Activated T-helper 1 cell treated with Interleukin-2 at 50 U/mL for 16 hours (primary cell): ENCODE data around the gene CABLES1.
"Not testable (repeated sequence)": the region's sequence is repeated elsewhere in the genome, so short reads cannot be mapped to it uniquely, and the experiment has no call there.

ENCODE experiments used
- DNase-seq: peaks from one replicate; pipeline ENCODE4 v3.0.0-alpha.2; 2020; ENCODE audit warnings: low read depth

CABLES1 gene

GRCh38 chr18:23266717-23267446 is 131.6 kb downstream of the CABLES1 start:
- DNase-seq: no peak

- no peak for DNase-seq
These were observed 132.1 kb downstream of the CABLES1 start for GRCh38 chr18:23267447-23267776.

DNA sequence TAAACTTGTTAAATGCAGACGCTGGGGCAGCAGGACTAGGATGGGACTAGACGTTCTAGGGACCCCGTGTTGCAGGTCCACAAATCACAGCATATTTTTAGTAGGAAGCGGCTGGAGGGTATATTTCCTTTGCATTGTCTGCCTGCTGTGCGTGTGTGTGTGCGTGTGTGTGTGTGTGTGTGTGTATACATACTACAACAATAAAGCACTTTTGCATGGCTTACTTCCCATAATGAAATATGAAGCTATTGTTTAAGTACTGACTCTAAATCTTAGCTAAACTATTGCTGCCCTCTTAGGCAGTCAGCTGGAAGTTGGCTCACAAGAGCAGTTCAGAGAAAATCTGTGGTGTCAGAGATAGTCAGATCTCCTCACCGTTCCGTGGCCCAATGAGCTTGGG is 133.4 kb downstream of the CABLES1 start:
- no peak for DNase-seq

- not testable (repeated sequence) for DNase-seq
These were observed 133.8 kb downstream of the CABLES1 start for GRCh38 chr18:23269068-23269467.

GRCh38 chr18:23269928-23270327 is 134.6 kb downstream of the CABLES1 start:
- DNase-seq: no peak

DNA sequence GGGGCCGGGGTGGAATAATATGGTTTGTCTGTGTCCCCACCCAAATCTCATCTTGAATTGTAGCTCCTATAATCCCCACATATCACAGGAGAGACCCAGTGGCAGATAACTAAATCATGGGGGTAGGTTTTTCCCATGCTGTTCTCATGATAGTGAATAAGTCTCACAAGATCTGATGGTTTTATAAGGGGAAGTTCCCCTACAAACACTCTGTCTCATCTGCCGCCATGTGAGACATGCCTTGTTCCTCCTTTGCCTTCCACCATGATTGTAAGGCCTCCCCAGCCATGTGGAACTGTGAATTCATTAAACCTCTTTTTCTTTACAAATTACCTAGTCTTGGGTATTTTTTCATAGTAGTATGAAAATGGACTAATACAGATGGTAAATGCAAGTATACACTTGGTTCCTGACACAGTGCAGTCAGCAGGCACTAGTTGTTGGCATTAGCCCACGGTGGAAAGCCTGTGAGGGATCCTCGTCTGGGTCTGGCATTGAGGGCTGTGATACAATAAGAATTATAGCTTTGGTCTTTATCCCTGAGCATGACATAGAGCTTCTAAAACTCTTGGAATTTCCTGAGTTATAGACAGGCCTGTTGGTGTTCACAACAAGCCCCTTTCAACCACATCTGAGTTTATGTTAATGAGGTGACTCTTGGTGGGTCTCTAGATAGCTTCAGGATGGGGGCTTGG is 135.8 kb downstream of the CABLES1 start:
- DNase-seq: no peak

DNA sequence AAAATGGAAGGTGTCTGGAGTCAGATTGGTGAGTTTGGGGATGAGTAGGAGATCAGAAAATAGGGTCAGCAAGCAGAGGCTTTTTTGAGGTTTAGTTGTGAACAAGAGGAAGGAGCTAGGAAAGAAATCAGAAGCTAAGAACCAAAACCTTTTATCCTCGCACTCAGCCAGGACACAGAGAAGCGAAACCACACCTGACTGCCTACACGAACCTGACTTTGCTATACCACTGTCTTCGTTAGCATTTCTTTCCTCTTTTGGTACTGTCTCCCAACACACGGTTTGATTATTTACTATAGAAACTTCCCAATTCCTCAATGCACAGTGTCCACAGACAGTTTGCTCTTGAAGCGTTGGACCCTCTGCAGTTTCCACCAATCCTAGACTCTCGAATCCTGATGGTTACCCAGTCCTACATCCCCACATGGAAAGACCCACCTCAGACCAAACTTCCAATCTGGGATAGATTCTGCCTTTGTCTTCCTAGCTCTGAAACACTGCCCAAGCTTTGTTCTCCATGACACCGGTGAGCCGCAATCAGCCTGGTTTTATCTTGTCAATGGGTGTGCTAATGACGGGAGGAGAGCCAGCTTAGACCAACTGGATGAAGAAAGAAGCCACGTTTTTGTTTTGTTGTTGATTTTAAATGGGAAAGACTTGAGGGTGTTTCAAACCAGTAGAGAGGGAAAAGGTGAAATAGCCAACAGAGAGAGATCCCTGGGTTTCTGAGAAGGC is 137.4 kb downstream of the CABLES1 start:
- DNase-seq: no peak

DNA sequence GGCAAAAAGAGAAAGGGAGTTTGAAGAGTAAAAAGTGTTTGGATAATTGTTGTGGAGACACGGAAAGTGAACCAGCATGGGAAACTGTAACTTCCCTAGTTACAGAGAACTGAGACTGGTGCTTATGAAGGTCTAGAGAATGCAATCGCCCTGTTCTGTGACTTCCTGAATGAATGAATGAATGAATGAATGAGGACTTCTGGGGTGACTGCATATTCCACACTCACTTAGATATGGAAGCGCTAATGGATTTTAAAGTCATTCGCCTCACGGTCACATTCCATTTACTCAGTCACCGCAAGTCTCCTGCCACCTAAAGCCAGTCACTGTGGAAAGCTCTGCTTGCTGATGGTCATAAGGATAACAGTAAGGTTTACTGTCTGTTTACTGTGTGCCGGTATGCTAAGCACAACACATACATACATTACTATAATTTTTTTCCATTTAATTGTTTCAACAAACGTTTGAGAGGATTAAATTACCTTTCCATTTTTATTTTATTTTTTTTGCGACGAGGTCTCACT is 138.2 kb downstream of the CABLES1 start:
- DNase-seq: no peak

GRCh38 chr18:23274638-23275482 is 139.6 kb downstream of the CABLES1 start:
- no peak for DNase-seq

DNA sequence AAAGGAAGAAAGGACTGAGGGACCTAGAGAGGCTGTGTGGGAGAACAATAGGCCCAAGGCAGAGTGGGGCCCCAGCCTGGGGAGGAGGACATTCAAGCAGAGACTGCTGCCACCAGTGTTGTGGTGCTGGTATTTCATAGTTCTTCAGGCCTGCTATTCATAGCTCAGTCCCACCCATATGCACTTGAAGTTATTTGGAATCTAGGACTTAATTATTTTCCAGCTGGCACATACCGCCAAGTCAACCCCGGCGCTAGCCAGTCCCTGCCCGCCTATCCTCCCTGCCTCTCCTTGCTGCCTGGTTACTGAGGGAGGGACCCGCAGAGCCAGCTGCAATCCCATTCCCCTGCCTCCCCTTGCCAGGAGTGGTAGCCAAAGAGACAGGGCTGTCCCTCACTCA is 141.2 kb downstream of the CABLES1 start:
- DNase-seq: no peak

GRCh38 chr18:23277399-23277798 is 142.1 kb downstream of the CABLES1 start:
- no peak for DNase-seq

DNA sequence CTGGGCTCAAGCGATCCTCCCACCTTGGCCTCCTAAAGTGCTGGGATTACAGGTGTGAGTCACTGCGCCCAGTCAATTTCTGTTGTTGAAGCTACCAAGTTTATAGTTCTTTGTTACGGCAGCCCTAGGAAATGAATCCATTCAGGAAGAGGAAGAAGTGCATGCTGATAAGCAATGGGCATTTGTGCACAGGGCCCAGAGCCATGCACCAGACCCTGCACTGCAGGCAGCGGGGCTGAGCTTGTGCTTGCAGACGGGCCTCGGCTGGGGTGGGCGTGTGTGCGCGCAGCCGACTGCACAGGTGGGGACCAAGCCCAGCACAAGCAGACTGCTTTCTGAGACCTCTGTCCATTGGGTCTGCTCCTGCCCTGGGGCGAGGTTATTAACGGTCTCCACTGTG is 144.6 kb downstream of the CABLES1 start:
- no peak for DNase-seq

DNA sequence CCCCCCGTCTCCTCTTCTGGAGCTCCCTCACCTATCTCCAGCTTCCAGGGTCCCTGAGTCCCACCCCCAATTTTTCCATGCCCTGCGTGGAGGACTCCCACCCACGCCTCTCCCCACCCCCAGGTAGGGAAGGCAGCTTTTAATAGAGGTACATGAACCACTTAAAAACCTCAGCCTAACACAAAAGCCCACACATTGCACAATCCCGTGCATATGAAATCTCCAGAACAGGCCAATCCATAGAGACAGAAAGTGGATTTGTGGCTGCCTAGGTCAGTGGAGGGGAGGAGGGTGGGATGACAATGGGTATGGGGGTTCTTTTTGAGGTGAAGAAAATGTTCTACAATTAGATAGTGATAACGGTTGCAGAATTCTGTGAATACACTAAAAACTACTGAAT is 145.6 kb downstream of the CABLES1 start:
- no peak for DNase-seq

DNA sequence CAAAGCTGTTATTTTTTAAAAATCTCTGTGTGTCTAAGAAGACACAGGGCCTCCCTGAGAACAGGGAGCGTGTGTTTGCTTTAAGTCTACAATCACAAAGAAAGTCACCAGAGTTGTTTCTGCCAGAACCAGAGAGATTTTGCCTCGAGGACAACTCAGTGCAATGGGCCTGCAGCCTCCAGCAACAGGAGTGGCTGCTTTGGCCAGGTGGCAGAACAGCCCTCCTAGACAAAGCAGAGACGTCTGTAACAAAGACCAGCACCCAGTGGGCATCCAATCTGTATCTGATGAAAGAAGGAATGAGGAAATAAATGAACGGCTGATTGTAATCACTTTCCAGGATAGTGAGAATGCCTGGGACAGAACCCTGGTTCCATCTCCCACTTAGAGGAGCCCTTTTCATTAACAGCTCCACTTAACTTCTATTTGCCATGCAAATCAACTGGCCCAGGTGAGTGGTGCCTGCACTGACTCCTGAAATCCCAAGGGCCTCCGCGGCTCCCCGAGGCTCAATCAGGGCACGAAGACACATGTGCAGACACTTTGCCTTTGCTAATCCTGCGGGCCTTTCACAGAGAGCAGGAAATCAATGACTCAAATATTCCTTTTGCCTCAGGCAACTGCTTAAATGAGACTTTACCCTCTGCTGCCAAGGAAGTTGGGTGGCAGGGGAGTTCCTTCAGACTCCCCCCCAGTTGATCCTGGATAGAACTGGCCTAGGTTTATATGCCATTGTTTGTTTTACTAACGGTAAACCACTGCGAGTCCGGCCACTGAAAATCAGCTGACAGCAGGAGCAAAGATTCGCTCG is 146.5 kb downstream of the CABLES1 start:
- no peak for DNase-seq

DNA sequence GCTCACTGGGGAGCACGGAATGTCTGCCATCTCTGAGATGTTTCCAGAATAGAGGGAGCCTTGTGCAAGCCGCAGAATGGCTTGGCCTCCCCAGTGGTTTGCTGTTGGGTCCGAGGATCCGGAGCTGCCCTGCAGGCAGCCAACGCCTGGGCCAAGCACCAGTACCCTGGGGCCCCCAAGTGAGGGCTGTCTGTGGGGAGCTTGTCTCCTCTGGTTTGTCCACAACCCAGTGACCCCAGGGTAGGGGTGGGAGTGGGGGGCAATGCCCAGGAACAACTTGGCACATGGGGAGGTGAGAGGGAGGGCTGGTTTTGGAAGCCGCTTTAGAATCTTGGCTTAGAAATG is 147.1 kb downstream of the CABLES1 start:
- no peak for DNase-seq

- no peak for DNase-seq
These were observed 148.7 kb downstream of the CABLES1 start for GRCh38 chr18:23283916-23284430.

GRCh38 chr18:23284629-23285028 is 149.3 kb downstream of the CABLES1 start:
- no peak for DNase-seq

- not testable (repeated sequence) for DNase-seq
These were observed 150.3 kb downstream of the CABLES1 start for GRCh38 chr18:23285581-23285980.

DNA sequence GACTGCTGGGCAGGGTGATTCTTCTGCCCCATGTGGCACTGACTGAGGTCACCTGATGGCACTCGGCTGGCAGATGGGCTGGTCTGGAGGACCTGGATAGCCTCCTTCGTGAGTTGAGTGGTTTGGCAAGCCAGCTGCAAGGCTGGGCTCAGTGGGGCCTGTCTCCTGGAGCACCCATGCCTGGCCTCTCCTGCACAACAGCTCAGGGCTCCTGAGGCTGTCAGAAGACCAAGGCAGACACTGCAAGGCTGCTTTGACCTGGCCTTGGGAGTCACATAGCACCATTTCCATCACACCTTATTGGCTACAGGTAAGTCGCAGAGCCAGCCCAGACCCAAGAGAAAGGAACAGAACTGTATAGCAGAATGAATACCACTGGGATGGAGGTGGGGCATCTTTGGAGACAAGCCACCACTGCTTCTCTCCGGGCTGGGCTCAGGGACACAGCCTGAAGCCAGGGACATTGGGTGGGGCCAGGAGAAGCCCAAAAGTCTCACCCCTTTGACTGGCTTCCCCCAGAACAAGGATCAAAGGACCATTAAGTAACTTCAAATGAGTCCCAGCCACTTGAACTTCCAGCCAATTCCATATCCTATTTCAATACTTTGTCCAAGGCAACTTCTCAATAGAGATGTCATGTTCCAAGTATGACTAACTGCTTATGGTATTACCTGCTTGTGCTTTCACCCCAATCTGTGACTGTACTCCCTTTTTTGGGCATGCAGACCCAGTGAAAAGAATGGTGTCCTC is 156.3 kb downstream of the CABLES1 start:
- no peak for DNase-seq

- no peak for DNase-seq
These were observed 165.0 kb downstream of the CABLES1 start for GRCh38 chr18:23300231-23300805.
